Raji (cell line): ENCODE measurements around the gene TWIST1.

ENCODE experiments used
- POLR2A ChIP-seq: IDR thresholded peaks from 2 replicates; pipeline ENCODE4 v1.6.1; 2011; ENCODE audit warnings: low read depth, low read length, control low read depth; ENCODE audit not compliant: insufficient read depth

The TWIST1 gene

DNA sequence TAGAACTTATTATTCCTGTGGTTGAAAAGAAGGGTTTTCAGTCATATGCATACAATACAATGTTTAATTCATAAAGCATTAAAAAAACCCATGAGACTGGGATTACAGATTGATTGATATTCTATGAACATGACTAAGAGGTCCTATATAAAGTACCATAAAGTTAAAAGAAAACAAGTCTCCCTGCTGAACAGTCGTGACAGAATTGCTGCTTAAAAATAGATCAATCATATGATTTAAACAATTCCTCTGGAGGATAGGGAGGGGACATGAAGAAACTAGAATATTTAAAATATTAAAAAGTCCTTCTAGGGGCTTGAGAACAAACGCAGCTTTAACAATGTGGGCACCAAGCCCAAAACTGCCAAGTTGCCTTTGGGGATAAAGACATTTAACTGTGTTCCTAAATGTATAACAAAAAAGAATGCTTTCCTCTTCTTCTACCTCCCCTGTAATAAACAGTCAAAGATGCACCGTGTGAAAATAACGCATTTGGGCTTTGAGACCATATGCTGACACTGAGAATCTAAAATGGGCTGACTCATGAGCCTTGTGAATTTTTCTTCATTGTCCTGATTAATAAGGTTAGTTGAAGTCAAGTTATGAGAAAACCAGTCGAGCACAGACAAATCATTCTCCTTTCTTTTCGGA is 25.8 kb downstream of the TWIST1 start:
- TF ChIP-seq POLR2A, result no peak

- no peak for TF ChIP-seq POLR2A
Measured at GRCh38 chr7:19090526-19090925, 26.9 kb downstream of the TWIST1 start.

DNA sequence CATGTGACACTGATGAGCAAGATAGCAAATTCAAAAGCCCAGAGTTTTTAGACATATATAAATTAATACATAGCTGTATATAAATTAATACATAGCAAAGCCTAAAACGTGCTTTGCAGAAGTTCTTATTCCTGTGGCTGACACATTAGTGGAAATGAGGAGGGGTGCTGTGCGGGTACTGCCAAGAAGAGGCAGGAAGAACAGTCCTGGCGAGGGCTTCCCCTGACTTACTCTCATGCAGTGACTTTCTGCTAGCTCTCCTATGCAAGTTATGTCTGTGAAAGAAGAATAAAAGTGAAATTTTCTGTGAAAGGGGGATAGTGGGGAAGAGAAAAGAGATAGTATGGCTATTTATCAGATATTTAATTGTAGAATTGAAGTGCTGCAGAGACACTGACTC is 27.6 kb downstream of the TWIST1 start:
- TF ChIP-seq POLR2A, result no peak

DNA sequence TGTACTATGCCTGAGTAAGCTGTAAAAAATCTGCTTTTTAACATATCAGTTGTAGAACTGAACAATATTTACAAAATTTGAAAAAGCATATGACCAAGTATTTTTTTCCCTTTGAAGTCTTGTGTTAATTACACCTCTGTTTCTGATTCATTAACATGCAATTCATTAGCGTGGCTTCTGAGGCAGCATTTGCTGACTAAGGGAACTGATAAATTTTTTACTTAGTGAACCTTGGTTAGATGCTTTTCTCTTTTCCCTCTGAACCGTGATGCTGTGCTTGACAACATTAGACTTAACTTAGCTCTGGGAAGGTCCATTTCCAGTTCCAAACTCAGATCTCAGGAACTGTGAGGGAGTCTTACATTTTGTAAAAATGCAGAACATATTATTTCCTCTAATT is 28.1 kb downstream of the TWIST1 start:
- no peak for TF ChIP-seq POLR2A

GRCh38 chr7:19080093-19080492 is 37.3 kb downstream of the TWIST1 start:
- TF ChIP-seq POLR2A, result no peak

- no peak for TF ChIP-seq POLR2A
Measured at GRCh38 chr7:19079066-19079465, 38.4 kb downstream of the TWIST1 start.

- no peak for TF ChIP-seq POLR2A
Measured at GRCh38 chr7:19069842-19070241, 47.6 kb downstream of the TWIST1 start.

DNA sequence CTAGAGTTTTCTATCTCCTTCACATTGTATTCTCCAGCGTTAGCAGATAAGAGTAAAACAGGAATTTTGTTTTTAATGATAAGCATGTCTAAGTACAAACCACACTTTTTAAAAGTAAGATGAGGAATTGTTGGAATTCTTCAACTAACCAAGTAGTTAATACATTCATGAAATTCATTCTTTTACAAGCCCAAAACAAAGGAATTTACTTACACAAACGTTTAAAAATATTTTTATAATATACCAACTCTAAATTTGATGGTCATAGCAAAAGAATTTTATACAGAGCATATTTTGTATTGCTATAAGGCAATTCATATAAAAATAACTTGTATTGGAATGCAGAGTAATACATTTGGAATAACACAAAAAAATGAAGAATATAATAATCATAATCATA is 51.3 kb downstream of the TWIST1 start:
- no peak for TF ChIP-seq POLR2A
